GM18502 (cell line): ENCODE measurements around the gene SH3RF2.
"Not testable (repeated sequence)": the region's sequence is repeated elsewhere in the genome, so short reads cannot be mapped to it uniquely, and the experiment has no call there.

Source experiments
- ATAC-seq: cut with Tn5 transposase; IDR thresholded peaks from one replicate; pipeline ENCODE4 v1.9.1; 2021; ENCODE audit warnings: mild to moderate bottlenecking; ENCODE audit not compliant: unreplicated experiment, poor library complexity

SH3RF2 gene

DNA sequence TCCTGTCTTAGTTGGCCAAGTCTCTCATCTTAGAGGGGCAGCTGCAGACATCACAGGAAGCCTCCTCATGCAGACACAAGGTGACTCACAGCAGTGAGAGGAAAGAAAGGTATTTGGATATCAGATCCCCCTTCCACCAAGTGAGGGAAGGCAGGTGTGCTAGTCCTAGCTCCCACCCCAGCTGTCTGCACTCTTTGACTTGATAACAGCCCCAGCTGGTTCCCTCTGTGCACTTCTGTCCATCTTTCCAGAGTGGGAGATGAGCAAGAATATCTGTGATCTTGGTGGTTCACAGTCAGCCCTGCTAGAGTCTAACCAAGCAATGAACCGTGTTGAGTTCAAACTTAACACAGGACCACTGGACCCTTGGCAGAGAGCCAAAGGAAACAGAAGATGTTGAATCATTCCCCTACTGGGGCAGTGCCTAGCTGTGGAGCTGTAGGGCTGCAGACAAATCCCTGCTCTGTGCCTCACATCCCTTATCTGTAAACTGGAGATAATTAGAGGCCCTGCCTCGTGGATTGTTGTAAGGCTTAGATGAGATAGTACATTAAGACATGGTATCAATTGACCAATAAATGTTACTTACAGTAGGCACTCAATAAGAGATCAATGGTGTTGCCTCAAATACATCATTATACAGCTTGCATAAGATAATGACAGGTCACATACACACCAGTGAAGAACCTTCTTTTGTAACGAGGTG lies 39.1 kb downstream of the SH3RF2 start:
- ATAC-seq: peak; percentile 41

GRCh38 chr5:145976431-145977155 lies 40.2 kb downstream of the SH3RF2 start:
- ATAC-seq: peak; percentile 73

DNA sequence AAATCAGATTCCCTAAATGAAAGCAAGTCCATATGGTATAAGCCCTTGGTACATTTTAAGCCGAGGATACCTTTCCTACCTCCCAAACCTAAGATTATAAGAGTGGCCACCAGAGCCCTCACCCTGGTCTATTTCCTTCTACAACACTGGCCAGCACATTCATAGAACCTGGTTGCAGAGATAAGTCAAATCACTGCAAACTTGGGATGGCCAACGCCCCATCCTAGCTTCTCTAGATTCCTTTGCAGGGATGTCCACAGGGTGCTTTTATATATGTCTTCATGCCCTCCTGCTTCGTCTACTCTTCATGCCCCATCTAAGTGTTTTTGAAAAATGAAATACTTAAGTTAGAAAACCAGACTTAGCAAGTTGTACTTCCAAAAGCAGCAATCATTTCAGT lies 41.8 kb downstream of the SH3RF2 start:
- no peak for ATAC-seq

GRCh38 chr5:145978708-145979107 lies 42.3 kb downstream of the SH3RF2 start:
- ATAC-seq: no peak

DNA sequence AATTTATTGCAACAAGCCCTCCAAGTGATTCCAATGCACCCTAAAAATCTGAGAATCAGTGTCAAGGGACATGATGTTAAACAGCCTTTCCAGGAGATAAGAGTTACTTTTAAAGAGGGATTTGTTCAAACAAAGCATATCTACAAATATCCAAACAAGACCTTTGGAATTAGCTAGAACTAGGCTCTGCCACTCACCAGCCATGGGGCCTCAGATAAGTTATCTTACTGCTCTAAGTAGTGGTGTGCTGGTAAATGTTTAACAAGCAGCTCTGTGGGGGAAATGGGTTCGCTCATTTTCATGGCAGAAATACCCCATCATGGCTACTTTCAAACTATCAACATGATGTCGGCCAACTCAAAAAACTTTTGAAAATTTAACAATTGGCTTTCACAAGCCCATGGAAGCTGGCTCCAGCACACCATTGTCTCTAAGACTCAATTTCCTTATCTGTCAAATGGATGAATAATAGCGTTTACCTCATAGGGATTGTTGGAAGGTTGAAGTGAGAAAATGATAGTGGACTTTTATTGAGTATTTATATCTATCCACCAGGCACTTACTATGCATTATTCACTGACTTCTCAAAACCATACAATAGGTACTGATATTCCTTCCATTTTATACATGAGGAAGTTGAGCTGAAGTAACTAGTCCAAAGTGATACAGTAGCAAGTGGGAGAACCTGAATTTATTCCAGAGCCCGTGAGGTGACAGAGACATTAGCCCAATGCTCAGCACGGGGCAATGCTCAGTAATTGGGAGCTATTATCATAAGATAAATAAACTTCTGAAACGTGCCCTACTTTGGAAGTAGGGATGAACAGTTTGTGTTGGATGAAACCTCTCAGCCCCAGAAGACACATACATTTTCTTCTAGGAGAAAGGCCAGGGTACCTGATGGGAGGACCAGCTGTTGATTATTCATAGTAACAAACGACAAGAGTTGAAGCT lies 43.2 kb downstream of the SH3RF2 start:
- no peak for ATAC-seq

DNA sequence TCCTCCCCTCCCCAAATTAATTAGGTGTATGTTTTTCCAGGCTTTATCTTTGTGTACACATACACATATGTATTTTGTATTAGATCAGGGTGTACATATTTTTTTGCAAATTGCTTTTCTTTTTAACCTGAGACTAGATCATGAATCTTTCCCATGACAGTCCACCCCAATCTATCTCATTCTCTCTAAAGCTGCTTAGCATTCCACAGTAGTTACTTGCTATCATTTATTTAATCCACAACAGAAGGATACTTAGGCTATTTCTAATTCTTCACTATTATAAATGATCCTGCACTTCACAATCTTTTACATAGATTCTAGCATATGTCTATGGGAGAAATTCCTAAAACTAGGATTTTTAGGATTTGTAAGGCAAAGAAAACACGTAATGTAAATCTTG lies 43.9 kb downstream of the SH3RF2 start:
- ATAC-seq: no peak

- no peak for ATAC-seq
These were observed 44.3 kb downstream of the SH3RF2 start for GRCh38 chr5:145980718-145981117.

GRCh38 chr5:145981589-145982571 lies 45.5 kb downstream of the SH3RF2 start:
- no peak for ATAC-seq

DNA sequence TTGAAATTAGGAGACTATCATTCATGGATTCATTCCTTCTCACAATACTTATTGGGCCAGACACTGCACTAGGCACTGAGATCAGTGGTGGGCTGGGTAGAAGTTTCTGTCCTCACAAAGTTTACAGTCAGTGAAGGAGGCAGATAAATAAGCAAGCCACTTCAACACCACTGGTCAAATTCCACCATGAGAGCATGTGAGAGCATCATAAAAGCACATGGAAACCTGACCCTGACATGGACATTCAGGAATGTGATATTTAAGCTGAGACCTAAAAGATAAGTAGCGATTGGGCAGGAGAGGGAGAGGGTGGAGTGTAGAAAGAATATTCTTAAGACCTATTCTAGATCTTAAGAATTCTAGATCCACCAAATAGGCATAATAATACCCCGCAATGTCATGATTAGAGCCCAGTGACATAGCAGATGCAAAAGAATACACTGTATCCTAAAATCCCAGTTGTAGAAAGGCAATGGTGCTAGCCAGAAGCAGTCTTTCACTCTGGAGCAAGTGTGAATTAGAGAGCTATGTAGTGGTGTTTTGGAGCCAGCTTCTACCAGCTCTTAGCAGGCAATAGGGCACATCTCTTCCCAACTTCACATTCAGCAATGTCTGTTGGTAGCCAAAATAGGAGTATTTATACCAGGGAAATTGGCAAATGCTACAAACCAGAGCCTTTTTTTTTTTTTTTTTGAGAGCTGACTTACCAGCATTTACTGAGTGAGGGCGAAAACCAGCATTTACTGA lies 46.4 kb downstream of the SH3RF2 start:
- no peak for ATAC-seq

DNA sequence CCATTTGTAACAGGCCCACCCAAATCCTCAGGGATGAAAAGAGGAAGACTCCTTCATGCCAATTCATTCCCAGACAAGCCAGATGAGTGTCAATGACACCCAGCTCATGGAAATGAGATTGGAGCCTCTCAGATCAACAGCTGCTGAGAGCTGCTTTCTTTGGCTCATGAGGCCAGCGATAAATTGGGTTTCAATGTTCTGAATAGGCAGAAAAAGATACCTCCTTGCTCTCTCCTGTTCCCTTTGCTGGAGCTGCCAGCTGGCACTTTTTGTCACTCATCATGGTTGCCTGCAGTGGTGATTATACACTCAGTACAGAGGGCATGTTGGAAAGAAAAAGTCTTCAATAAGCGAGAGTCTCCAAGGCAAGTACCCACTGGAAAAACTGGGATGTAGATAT lies 47.1 kb downstream of the SH3RF2 start:
- no peak for ATAC-seq

GRCh38 chr5:145984072-145984471 lies 47.7 kb downstream of the SH3RF2 start:
- no peak for ATAC-seq

DNA sequence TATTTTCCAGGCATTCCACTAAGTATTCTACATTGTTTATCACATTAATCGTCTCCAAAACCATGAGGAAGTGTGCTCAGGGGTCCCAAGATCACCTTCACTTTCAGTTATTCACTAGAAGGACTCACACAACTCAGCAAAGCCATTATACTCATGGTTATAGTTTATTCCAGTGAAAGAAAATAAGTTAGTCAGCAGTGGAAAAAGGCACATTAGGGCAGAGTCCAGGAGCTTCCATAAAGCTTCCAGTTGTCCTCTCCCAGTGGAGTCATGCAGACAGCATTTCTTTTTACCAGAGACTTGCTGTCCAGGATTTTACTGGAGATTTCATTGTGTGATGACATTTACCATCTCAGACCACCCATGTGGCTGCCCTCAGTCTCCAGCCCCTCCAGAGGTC lies 51.5 kb downstream of the SH3RF2 start:
- no peak for ATAC-seq

DNA sequence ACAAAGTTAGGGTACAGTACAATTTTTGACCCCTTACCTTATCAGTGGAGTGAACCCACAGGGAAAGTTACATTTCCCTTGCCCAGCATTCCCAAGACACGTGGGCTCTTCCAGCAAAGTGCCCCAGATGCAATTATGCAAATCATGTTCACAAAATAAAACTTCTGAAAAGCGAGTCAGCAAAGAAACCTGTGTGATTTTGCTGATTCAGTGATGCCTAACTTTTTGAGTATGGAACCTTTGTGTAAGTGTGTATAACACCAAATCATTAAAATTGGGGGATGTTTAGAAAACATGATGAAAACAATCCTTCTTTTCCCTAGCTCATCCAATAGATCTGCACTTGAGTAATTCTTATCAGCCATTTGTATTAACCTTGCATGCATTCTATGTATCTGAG lies 52.6 kb downstream of the SH3RF2 start:
- no peak for ATAC-seq

GRCh38 chr5:145989428-145989827 lies 53.0 kb downstream of the SH3RF2 start:
- ATAC-seq: no peak

- no peak for ATAC-seq
These were observed 53.8 kb downstream of the SH3RF2 start for GRCh38 chr5:145990170-145990569.

DNA sequence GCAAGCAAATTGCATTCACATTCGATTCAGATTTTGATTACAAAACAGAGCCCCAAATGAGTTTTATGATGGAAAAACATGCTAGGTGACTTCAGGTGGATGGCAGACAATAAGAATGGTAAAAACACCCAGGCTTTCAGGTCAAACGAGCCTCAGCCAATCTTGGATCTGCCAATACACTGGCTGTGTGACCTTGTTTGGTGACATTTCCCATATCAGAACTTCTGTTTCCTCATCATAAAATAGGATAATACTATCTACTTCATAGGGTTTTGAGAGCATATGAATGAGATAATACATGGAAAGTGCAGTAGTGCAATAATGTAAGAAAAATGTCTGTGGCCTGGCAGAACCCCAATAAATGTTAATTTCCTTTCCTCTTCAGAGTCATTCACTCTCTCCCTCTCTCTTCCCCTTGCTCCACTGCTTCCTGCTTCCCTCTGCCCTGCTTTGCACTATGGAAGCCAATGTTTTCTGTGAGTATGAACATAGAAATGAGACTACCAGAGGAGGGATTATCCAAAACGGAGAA lies 54.7 kb downstream of the SH3RF2 start:
- ATAC-seq: no peak

- ATAC-seq: not testable (repeated sequence)
These were observed 57.2 kb downstream of the SH3RF2 start for GRCh38 chr5:145993538-145993937.

- no peak for ATAC-seq
These were observed 59.8 kb downstream of the SH3RF2 start for GRCh38 chr5:145996135-145996534.

- no peak for ATAC-seq
These were observed 62.8 kb downstream of the SH3RF2 start for GRCh38 chr5:145999208-145999607.
